Renal pelvis (tissue), 4 donors: ENCODE measurements around the gene HPS1. TPM values are rescaled to one million over a fixed set of nuclear protein-coding genes. Genes with fewer than 3 reads are reported as not detected.

Experiments used
- DNase-seq: peaks from one replicate; pipeline ENCODE4 v3.0.0-alpha.2; 2013
- polyA plus RNA-seq, 3 donors: library from polyadenylated mRNA; unstranded; fragments of 120-200 nt; gene quantifications; one replicate each; pipeline ENCODE4 v1.2.1, GENCODE V29; 2013; ENCODE audit not compliant: insufficient read length in 3 of 3

HPS1 gene
- polyA plus RNA-seq, 3 donors, result 36.2 to 43.5 (median 39.4) TPM

- peak; percentile 80 for DNase-seq
Observed at GRCh38 chr10:98467506-98468318, 21.0 kb upstream of the HPS1 start.

GRCh38 chr10:98466861-98467505, 20.2 kb upstream of the HPS1 start:
- no peak for DNase-seq

- no peak for DNase-seq
Observed at GRCh38 chr10:98465866-98466265, 19.1 kb upstream of the HPS1 start.

- DNase-seq, result no peak
Observed at GRCh38 chr10:98463976-98464754, 17.4 kb upstream of the HPS1 start.

GRCh38 chr10:98463016-98463415, 16.3 kb upstream of the HPS1 start:
- DNase-seq, result no peak

GRCh38 chr10:98461500-98461842, 14.7 kb upstream of the HPS1 start:
- no peak for DNase-seq

GRCh38 chr10:98460837-98461499, 14.2 kb upstream of the HPS1 start:
- no peak for DNase-seq

GRCh38 chr10:98458809-98459784, 12.4 kb upstream of the HPS1 start:
- no peak for DNase-seq

GRCh38 chr10:98457721-98458120, 11.0 kb upstream of the HPS1 start:
- DNase-seq, result no peak

- DNase-seq, result no peak
Observed at GRCh38 chr10:98456686-98457482, 10.1 kb upstream of the HPS1 start.

- no peak for DNase-seq
Observed at GRCh38 chr10:98456043-98456570, 9.4 kb upstream of the HPS1 start.

GRCh38 chr10:98453729-98454128, 7.0 kb upstream of the HPS1 start:
- no peak for DNase-seq

- DNase-seq, result no peak
Observed at GRCh38 chr10:98450618-98451017, 3.9 kb upstream of the HPS1 start.

GRCh38 chr10:98449287-98449686, 2.6 kb upstream of the HPS1 start:
- DNase-seq, result no peak

- DNase-seq, result no peak
Observed at GRCh38 chr10:98446151-98446660, 529 bp downstream of the HPS1 start.

- no peak for DNase-seq
Observed at GRCh38 chr10:98445200-98445812, 1.4 kb downstream of the HPS1 start.

GRCh38 chr10:98444314-98445006, 2.3 kb downstream of the HPS1 start:
- DNase-seq, result no peak

- no peak for DNase-seq
Observed at GRCh38 chr10:98438715-98439114, 8.0 kb downstream of the HPS1 start.

- DNase-seq, result no peak
Observed at GRCh38 chr10:98436704-98437103, 10.0 kb downstream of the HPS1 start.
